D721Med (cell line): ENCODE results near the gene TAS2R20.

Experiments used
- DNase-seq: peaks from one replicate; pipeline ENCODE4 v3.0.0; 2011; ENCODE audit warnings: low spot score; ENCODE audit not compliant: insufficient read length
- FAIRE-seq: peaks from 2 replicates; lab custom pipeline; 2011; peaks lifted over from hg19 to GRCh38; lab: Jason Lieb, UNC
- CTCF ChIP-seq: IDR thresholded peaks from 2 replicates; pipeline ENCODE4 v1.5.1; 2012; ENCODE audit warnings: mild to moderate bottlenecking, control low read depth; ENCODE audit not compliant: insufficient read depth; ENCODE audit errors: missing control alignments

The TAS2R20 gene

GRCh38 chr12:10986812-10987211, 11.3 kb downstream of the TAS2R20 start, which contains the start of gene TAS2R50:
TAS2R50 (minus strand) TSS chr12:10986912; CDS start chr12:10986860, 52 bp downstream.
- no peak for TF ChIP-seq CTCF
- DNase-seq, result no peak
- no peak for FAIRE-seq

- DNase-seq (no peak), FAIRE-seq (no peak)
- no peak for TF ChIP-seq CTCF
Observed at GRCh38 chr12:10982244-10982643, 15.9 kb downstream of the TAS2R20 start.

GRCh38 chr12:10974965-10975364, 23.1 kb downstream of the TAS2R20 start:
- FAIRE-seq (no peak), DNase-seq (no peak)
- TF ChIP-seq CTCF, result no peak

- no peak for FAIRE-seq
- no peak for TF ChIP-seq CTCF
- no peak for DNase-seq
Observed at GRCh38 chr12:10968765-10969456, 29.2 kb downstream of the TAS2R20 start.

- TF ChIP-seq CTCF, result no peak
- no peak for FAIRE-seq
- DNase-seq, result no peak
Observed at GRCh38 chr12:10967409-10967808, 30.7 kb downstream of the TAS2R20 start.

- FAIRE-seq, result no peak
- no peak for DNase-seq
- TF ChIP-seq CTCF, result no peak
Observed at GRCh38 chr12:10966314-10966713, 31.8 kb downstream of the TAS2R20 start.

GRCh38 chr12:10965476-10965875, 32.6 kb downstream of the TAS2R20 start:
- TF ChIP-seq CTCF, result no peak
- peak; percentile 25 for FAIRE-seq

More at GRCh38 chr12:10965476-10965875, 32.6 kb downstream of the TAS2R20 start:
- no peak for DNase-seq
